Hepatocyte (in vitro differentiated cells): ENCODE data around the gene JUND.

Experiments used
- CTCF ChIP-seq: fragments of 200-600 bp; sonication (generic); IDR thresholded peaks from 2 replicates; pipeline ENCODE4 v1.5.1; 2016; ENCODE audit warnings: antibody characterized with exemption, mild to moderate bottlenecking; ENCODE audit not compliant: poor library complexity
- EZH2 ChIP-seq: fragments of 200-600 bp; sonication (generic); IDR thresholded peaks from 2 replicates; pipeline ENCODE4 v1.6.1; 2016; ENCODE audit warnings: antibody characterized with exemption, mild to moderate bottlenecking, borderline replicate concordance
- EZH2phosphoT487 ChIP-seq: fragments of 200-600 bp; sonication (generic); IDR thresholded peaks from one replicate; pipeline ENCODE4 v1.6.1; 2018; ENCODE audit warnings: antibody characterized with exemption, mild to moderate bottlenecking, low read depth, moderate library complexity; ENCODE audit not compliant: unreplicated experiment, severe bottlenecking

GRCh38 chr19:18287836-18288772 is 6.7 kb upstream of the JUND start:
- TF ChIP-seq CTCF (no peak), EZH2phosphoT487 (no peak), EZH2 (no peak)
